VCaP (cell line): ENCODE data around the gene ANK2.

Experiments used
- H3K27ac ChIP-seq: fragments of 450-650 bp; 2 replicates; pipeline ENCODE4 v1.5.1; 2017
- TF ChIP-seq, protein P1 (sequence below): fragments of 450-650 bp; conservative IDR thresholded peaks from 2 replicates; pipeline ENCODE4 v1.5.1; 2017; ENCODE audit warnings: mild to moderate bottlenecking, moderate library complexity

ANK2 gene

DNA sequence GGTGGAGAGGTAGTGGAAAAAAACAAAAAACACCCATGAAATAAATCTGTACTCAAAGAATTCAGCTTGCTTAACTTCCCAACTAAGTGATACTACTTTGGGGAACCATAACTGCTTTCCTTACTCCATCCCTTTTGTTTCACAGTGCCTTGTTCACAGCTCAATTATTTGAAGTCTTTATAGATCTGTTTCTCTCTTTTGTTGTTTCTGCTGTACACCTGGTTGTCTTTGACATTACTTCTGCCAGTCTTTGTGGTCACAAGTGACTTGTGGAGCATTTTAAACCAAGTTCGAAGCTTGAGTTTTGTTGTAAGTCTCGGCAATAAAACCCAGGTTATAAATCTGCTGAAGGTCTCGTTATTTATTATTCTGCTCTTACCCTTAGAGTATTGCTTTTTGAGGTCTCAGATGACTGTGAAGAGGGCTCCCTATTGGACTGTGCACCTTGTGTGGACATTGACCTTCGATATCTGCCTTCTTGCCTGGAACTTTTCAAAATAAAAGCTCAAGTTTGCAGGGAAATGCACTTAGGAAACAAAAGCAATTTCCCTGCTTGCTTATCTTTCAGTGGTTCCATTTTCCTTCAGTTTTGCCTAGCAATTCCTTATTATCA is 59.8 kb downstream of the ANK2 start:
- TF ChIP-seq, protein P1, sequence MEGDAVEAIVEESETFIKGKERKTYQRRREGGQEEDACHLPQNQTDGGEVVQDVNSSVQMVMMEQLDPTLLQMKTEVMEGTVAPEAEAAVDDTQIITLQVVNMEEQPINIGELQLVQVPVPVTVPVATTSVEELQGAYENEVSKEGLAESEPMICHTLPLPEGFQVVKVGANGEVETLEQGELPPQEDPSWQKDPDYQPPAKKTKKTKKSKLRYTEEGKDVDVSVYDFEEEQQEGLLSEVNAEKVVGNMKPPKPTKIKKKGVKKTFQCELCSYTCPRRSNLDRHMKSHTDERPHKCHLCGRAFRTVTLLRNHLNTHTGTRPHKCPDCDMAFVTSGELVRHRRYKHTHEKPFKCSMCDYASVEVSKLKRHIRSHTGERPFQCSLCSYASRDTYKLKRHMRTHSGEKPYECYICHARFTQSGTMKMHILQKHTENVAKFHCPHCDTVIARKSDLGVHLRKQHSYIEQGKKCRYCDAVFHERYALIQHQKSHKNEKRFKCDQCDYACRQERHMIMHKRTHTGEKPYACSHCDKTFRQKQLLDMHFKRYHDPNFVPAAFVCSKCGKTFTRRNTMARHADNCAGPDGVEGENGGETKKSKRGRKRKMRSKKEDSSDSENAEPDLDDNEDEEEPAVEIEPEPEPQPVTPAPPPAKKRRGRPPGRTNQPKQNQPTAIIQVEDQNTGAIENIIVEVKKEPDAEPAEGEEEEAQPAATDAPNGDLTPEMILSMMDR, result no peak
- H3K27ac ChIP-seq, result no peak overlapping the region

DNA sequence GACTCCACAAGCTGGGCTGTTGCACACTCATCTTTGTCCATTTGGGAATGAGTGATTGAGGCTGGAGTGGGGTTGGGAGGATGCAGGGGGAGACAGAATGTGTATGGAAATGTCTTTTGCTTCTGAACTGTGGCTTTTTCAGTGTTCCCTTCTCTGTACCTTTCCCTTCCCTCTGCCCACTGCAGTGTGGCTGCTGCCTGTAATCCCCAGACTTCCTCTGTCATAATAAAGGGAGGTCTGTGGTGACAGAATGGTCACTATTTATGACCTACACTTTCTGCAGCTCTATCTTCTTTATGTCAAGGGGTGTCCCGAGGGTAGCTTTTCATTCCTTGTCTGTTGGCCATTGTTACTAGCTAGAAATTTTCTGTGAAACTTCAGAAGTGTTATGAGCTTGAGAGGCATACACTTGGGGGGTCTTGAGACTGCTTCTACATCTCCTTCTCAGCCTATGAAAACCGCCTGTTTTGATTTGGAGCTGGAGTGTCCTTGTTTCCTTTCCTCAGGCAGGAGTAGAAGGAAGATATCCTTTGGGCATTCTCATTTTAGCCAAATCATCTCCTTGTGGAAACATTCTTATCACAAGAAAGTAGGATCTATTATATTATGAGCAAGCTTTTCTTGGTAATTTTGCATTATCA is 63.0 kb downstream of the ANK2 start:
- TF ChIP-seq, protein P1, result no peak
- no peak overlapping the region for H3K27ac ChIP-seq

DNA sequence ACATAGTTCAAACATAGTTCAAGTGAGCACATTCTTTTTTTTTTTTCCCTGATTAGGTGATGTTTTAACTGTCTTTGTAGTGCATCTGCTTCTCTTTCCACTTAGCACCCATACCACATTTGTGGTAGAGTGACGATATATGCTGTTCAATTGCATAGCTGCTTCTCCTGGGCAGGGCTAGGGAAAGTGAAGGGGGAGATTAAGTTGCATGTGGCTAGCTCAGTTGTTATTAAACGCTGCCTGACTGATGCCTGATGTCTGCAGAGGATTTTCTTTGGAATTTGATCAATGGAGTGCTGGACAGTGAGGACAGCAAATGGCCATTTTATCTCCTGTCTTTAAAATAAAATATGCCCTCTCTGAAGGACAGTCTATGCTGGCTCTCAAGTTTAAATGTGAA is 63.7 kb downstream of the ANK2 start:
- TF ChIP-seq, protein P1, result no peak
- H3K27ac ChIP-seq, result no peak overlapping the region

DNA sequence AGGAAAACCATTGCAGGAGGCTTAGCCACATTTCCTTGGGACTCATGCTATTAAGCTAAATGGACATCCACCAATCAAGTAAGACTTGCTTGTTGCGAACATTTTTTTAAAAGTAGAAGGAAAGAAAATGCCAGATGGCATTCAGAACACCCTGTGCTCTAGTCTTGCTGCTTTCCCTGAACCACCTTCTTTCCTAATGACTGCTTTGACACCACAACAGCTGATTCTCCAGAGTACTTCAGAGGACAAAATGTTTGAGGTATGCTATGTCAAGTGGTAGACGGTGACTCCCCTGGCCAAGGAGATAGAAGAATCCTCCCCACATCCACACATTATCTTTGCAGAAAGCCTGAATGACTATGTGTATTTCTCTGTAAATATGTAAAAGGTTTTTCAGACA is 65.4 kb downstream of the ANK2 start:
- TF ChIP-seq, protein P1, result no peak
- no peak overlapping the region for H3K27ac ChIP-seq

DNA sequence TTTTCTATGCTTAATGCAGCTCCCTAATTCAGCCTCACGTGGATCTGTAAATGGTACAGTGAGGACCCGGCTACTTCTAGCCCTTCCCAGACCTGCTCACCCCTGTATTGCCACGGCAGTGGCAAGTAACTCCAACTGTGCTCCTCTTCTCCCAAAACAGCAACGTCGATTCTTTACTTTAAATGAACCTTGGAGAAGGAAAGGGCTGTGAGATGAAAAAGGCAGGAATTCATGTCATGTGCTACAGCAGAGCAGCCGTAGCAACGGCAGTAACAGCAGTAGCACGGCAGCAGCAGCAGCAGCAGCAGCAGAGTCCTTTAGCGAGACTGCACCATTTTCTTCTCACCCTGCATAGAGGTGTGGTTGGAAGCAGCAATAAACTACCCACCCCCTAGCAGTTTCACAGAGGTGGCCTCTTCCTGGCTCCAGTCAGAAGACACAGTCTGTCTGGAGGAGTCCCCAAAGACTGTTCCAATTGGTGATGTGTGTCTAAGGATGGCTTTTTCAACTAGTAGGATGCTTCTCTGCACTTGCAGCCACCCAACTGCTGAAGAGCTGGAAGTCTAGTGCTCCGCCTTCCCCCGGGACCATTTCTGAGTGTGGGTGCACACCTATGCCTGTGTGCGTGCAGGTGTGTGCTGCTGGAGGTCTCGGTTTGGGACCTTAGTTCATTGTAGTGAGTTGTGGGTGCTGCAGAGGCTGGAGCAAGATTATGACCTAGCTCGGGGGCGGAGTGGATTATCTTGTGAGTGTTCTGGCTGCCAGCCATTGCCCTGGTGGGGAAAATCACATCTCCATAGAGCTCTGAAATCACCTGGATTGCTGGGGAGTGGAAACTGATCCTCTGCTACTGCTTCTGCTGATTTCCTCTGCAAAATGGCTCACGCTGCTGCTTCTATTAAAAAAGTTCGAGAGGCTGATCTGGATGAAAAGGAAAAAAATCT is 67.2 kb downstream of the ANK2 start:
- no peak overlapping the region for H3K27ac ChIP-seq
- TF ChIP-seq, protein P1, result no peak

DNA sequence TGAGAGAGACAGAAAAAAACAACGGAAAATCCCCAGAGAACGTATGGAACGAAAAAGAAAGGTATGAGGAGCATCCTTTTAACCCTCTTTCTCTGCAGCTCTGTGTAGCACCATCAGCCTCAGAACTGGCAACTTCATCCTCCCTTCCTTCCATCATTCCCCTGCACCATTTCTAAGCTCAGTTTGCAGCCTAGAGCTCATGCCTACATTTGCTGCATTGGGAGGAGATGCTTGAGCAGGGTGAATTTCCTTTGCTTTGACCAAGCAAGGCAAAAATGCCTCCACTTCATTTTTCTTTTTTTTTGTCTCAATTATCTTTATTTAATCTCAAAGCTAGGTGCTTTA is 67.9 kb downstream of the ANK2 start:
- H3K27ac ChIP-seq, result no peak overlapping the region
- TF ChIP-seq, protein P1, result no peak

DNA sequence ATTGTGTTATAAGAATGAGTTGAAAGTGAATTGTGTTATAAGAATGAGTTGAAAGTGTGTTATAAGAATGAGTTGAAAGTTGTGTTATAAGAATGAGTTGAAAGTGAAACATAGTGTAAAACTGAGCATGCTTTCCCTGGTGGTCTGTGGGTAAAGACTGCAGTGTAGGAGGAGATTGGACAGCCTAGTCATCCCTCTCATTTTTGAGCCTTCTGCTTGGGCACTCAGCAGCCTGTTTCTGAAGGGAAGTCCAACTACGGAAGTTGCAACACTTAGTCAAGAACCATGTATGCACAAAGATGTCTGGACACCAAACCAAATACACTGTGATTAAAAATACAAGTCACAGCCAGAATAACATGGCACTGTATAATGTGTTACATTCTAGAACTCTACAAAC is 72.6 kb downstream of the ANK2 start:
- H3K27ac ChIP-seq, result no peak overlapping the region
- TF ChIP-seq, protein P1, result no peak
